Activated T-cell treated with anti-CD3 and anti-CD28 coated beads for 48 hours (primary cell): ENCODE measurements around the gene CPT1B.
A peak's percentile ranks its signal among the peaks of the same experiment; 100 is the strongest.
"Not testable (repeated sequence)": the region's sequence is repeated elsewhere in the genome, so short reads cannot be mapped to it uniquely, and the experiment has no call there.

ENCODE experiments used
- DNase-seq: peaks from one replicate; pipeline ENCODE4 v3.0.0-alpha.2; 2020; ENCODE audit warnings: low read depth

Gene CPT1B

DNA sequence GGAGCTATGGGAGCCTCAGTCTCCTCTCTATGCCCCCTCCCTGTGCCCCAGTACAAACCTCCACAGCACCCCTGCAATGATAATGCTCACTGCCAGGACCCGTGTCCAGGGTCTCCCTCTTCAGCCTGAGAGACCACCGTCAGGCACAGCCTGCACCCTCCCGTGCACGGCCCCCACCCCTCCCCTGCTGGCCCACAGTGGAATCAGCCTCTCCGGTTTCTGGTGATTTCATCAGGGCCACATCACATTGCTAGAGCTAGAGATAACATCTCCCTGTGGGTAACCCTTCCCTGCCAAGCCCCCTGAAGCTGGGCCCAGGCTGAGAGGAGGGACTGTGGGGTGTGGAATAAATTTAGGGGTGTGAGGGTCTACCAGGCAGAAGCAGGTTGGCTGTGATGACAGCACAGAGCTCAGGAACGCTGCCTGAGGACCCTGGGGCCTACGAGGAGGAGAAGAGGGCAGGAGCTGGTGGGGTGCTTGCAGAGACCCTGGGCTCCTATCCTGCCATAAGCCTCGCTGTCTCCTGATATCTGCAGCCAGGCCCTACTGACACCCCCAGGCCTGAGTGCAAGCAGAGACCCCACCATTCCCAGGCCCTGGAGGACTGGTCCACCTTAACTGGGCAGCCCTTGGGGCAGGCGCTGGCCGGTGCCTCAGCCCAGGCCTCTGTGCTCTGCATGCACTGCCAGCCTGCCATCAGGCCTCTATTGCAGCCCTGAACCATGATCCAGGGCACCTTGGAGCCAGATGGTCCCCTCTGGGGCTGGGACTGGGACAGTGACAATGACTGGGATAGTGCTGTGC is 32.5 kb downstream of the CPT1B start, which contains the start of gene KLHDC7B:
Gene KLHDC7B, plus strand, starts transcription at position 378 of the 804 bp plus-strand sequence. Its CDS starts 345 bp downstream, at position 723.
- DNase-seq, result no peak

GRCh38 chr22:50544746-50545253 is 33.4 kb downstream of the CPT1B start:
- DNase-seq, result no peak

GRCh38 chr22:50544078-50544745 is 34.0 kb downstream of the CPT1B start:
- DNase-seq, result peak; percentile 86

DNA sequence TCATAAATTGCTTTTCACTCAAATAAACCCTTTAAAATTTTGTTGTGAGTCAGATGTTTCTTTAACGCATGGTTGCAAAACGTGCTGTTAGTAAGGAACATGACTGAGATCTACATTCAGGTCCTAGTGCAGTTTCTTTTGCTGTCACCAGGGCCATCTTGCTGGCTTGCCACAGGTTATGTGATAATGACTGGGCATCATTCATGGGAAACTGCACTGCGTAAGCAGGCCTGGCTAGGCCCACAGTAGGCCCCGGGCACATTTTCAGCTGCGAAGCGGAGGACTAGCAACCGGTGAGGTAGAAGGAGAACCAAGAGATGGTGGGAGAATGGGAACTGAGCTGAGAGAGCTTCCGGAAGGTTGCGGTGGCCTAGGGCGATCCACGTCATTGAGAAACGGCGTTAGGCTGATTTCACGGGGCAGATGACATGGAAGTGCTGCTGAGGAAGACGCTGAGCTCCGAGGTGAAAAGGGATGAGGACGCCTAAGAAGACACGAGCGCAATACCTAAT is 35.8 kb downstream of the CPT1B start:
- peak; percentile 56 for DNase-seq

DNA sequence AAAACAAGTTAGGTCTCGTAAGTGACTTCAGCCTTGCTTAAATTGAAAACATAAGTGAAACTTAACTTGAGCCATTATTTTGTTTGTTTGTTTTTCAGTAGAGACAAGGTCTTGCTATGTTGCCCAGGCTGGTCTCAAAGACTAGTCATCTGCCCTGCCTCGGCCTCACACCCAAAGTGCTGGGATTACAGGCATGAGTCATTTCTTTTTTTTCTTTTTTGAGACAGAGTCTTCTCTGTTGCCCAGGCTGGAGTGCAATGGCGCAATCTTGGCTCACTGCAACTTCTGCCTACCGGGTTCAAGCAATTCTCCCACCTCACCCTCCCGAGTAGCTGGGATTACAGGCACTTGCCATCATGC is 36.6 kb downstream of the CPT1B start:
- not testable (repeated sequence) for DNase-seq

- no peak for DNase-seq
Observed at GRCh38 chr22:50540381-50540780, 37.8 kb downstream of the CPT1B start.

- DNase-seq, result no peak
Observed at GRCh38 chr22:50537765-50538164, 40.5 kb downstream of the CPT1B start.

DNA sequence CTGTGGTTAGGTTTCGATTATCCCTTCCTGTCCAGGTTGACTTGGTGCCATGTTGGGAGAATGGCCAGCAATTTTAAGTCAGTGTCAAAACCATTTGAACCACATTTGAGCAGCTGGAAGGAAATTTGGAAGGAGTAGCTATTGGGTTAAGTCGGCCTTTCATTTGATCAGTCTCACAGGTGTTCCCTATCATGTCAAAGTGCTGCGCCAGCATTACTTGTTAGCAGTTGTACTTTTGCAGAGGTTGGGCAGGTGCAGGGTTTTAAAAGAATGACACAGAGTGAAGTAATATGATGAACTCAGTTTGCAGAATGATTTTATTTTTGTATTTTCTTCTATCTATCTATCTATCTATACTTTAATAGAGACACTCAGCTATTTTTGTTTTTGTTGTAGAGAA is 42.0 kb downstream of the CPT1B start:
- DNase-seq, result no peak

DNA sequence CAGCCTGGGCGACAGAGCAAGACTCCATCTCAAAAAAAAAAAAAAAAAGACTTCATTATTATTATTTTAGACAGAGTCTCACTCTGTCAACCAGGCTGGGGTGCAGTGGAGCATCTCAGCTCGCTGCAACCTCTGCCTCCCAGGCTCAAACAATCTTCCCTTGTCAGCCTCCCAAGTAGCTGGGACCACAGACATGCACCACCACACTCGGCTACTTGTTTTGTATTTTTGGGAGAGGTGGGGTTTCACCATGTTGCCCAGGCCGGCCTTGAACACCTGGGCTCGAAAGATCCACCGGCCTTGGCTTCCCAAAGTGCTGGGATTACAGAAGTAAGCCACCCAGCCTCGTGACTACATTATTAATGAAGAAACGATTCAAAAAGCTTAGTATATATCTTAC is 43.1 kb downstream of the CPT1B start:
- DNase-seq, result no peak

DNA sequence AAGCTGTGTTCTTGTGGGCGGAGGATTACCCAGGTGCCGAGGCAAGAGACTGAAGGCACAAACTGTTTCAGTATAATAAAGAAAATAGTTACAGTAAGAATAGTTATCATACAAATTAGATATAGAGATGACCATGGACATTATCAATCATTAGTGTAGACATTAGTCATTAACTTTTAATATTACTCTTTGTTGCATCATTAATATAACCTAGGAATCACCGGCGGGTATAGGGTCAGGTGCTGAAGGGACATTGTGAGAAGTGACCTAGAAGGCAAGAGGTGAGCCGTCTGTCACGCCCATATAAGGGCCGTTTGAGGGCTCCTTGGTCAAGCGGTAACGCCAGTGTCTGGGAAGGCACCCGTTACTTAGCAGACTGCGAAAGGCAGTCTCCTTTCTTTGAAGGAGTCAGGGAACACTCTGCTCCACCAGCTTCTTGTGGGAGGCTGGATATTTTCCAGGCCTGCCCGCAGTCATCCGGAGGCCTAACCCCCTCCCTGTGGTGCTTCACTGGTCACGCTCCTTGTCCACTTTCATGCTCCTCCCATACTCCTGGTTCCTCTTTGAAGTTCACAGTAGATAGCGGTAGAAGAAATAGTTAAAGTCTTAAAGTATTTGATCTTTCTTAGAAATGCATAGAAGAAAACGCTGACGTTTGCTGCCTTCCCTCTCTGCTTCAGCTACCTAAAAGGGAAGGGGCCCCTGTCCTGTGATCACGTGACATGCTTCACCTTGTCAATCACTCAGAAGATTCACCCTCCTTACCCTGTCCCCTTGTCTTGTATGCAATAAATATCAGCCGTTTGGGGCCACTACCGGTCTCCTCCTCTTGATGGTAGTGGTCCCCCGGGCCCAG is 44.1 kb downstream of the CPT1B start:
- not testable (repeated sequence) for DNase-seq

GRCh38 chr22:50532824-50533796 is 45.1 kb downstream of the CPT1B start:
- no peak for DNase-seq

DNA sequence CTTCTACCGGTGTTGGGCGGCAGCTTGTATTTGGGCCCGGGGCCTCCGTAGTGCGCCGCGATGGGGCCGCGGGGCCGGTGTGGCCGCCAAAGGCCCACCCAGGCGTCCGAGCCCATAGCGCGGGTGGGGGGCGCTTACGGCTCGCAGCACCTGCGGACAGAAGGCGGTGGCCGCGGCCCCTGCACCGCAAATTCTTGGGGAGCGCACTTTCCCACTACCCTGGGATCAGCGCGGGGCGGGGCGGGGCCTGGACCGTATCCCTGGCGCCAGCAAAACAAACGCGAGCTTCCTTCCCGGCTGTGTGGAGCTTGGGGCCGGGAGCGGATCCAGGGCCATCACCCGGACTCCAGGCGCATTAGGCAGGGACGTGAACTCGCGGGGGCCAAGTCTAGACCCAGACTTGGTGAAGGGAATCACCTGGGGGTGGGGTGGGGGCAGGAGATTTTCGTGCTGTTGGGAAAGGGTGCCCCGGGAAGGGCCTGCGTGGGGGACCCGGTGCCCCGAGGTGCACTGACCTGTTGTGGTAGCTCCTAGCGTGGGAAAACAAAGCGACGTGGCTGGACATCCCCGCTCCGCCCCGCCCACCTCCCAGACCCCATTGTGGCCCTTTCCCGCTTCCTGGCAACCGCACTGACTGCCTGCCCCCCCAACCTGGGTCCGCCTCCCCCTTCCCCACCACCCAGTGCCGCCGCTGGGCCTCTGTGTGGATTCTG is 46.1 kb downstream of the CPT1B start:
- DNase-seq, result no peak

DNA sequence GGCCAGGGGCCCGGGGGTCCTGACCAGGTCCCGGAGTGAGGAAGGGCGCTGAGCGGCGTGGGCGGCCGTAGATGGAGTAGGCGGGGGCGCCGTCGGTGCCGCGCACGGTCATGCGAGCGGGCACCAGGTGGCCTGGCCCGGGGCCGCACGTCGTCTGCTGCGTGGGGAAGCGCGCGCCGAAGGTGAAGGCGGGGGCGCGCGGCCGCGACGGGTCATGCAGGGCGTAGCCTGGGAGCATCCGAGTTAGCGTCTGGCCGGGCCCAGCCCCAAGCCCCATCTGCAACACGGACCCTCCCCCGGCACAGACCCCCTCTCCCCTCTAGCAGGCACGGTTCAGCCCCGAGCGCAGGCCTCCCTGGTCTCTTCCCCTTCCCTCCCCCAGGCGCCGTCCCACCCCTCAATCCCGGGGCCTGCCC is 46.7 kb downstream of the CPT1B start:
- DNase-seq, result peak; percentile 77

- peak; percentile 83 for DNase-seq
Observed at GRCh38 chr22:50530877-50531545, 47.2 kb downstream of the CPT1B start.

- no peak for DNase-seq
Observed at GRCh38 chr22:50530580-50530876, 47.7 kb downstream of the CPT1B start.

DNA sequence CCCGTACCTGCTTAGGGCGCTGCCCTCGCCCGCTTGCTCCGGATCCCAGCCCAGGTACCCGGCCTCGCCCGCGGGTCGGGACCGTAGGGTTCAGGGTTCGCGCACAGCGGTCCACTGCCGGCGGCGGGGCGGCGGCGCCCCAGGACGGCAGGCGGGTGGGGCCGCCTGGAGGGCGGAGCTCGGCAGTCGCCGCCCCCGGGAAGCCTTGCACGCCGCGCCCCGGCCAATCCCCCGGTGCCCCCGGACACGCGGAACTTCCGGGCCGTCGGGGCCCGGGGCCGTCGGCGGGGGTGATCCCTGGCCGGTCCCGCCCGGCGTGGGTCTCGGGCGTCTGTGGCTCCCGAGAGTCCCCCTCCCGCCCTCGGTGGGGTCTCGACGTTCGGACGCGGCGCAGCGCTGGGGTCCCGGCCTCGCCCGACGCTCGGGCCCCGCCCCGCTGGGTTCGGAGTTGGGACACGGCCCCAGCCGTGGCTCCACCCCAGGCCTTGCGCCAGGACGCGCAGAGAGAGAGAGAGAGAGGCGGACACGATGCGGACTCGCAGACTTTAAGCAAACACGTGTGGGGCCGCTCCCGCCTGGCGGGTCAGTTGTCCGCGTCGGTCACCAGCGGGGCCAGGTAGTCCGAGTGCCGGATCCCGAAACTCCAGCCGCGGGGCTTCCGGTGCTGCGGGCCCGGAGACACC is 48.2 kb downstream of the CPT1B start, which contains the start of gene TYMP:
Gene TYMP, minus strand, starts transcription at position 116 of the 683 bp plus-strand sequence. CDS start 303 bp downstream, outside the sequence.
- DNase-seq, result peak; percentile 76

DNA sequence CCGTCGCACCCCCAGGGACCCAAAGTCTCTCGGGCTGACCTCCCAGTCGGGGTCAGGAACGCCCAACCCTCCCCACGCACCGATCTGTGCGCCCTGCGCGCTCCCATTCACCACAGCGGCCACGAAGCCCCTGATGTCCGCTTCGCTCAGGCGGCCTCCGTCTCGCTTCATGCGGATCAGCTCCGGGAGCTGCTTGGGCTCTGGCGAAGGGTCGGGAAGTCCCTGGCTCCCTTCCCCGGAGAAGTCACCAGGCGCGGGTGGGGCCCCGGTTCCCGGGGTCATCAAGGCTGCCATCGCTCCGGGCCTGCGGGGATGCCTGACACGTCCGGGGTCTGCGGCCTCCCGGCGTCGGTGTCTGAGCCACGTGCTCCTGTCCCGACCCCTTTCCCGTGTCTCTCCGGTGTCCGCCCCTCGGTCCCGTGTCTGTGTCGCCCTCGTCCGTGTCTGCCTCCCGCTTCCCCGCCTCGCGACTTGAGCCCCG is 48.8 kb downstream of the CPT1B start:
- DNase-seq, result no peak

DNA sequence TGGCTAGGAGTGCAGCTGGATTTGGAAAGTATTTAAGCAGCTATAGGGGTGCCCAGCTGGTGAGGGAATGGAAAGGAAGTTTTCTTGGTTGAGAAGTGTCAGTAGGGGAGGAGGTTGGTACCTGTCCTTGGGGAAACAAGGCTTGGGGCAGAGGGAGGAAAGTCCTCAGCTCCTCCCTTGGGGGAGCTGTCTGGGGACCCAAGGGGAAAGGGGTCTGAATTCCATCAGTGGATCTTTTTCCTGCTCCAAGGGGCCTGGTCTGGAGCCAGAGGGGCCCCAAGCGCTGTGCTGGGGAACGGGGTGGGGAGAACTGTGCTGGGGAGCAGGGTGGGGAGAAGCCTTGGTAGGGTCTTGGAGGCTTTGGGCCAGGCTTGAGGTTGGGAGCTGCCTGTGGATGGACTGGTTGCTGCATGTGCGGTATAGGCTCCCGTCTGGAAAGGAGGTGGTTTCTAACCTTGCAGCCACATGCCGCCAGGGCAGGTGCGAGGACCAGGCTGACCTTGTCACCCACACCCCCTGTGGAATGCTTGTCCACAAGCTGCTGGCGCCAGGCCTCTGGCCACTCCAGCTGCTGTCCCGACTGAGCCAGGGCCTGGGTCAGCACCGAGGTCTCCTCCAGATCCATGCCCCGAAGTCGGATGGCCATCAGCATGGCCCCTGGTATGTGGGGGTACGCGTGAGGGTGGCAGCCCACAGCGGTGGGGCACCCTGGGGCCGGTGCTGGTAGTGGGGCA is 49.4 kb downstream of the CPT1B start:
- DNase-seq, result no peak
